ENCODE measurements around the gene GP1BA.

Gene GP1BA

DNA sequence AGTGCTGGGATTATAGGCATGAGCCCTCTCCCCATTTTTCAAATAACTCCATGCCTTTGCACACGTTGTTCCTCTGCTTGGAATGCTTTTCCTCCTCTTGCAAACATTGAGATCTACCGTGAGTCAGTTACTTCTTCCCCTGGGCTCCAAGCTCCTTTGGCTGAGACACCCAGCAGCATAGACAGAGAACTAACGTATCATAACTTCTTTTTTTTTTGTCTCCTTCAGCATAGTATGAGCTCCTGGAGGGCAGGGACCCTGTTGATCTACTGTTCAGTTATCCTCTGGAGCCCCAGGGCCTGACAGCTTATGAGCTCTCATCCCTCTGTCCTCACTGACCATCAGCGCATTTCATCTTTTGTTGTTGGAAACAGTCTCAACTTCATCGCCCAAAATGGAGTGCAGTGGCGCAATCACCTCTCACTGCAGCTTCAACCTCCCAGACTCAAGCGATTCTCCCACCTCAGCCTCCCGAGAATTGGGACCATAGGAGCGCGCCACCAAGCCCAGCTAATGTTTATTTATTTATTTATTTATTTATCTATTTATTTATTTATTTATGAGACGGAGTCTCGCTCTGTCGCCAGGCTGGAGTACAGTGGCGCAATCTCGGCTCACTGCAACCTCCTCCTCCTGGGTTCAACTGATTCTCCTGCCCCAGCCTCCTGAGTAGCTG is 33.4 kb downstream of the GP1BA start:
- TF ChIP-seq, protein P1, sequence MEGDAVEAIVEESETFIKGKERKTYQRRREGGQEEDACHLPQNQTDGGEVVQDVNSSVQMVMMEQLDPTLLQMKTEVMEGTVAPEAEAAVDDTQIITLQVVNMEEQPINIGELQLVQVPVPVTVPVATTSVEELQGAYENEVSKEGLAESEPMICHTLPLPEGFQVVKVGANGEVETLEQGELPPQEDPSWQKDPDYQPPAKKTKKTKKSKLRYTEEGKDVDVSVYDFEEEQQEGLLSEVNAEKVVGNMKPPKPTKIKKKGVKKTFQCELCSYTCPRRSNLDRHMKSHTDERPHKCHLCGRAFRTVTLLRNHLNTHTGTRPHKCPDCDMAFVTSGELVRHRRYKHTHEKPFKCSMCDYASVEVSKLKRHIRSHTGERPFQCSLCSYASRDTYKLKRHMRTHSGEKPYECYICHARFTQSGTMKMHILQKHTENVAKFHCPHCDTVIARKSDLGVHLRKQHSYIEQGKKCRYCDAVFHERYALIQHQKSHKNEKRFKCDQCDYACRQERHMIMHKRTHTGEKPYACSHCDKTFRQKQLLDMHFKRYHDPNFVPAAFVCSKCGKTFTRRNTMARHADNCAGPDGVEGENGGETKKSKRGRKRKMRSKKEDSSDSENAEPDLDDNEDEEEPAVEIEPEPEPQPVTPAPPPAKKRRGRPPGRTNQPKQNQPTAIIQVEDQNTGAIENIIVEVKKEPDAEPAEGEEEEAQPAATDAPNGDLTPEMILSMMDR (IDR thresholded peaks at IDR 0.05; ENCODE audit: insufficient read depth, low read length, missing control alignments): no peak
- POLR2A ChIA-PET: interaction anchor here (0.7 to 9.7 kb wide), 7 partner anchors 8 to 56 kb away, joined by 3 to 119 read pairs (median 9); partner anchors contain the start of genes ENO3, KIF1C, PFN1 and RNF167
- H3K4me3 ChIP-seq (ENCODE audit: low read depth, low read length): no peak overlapping the region
- CTCF ChIA-PET: interaction anchor here (0.9 to 3.6 kb wide), 7 partner anchors 9 to 57 kb away, joined by 3 to 19 read pairs (median 11); partner anchors contain the start of genes CAMTA2, ENO3, RNF167 and SLC25A11
- no peak for DNase-seq (ENCODE audit: low read depth, low spot score)

DNA sequence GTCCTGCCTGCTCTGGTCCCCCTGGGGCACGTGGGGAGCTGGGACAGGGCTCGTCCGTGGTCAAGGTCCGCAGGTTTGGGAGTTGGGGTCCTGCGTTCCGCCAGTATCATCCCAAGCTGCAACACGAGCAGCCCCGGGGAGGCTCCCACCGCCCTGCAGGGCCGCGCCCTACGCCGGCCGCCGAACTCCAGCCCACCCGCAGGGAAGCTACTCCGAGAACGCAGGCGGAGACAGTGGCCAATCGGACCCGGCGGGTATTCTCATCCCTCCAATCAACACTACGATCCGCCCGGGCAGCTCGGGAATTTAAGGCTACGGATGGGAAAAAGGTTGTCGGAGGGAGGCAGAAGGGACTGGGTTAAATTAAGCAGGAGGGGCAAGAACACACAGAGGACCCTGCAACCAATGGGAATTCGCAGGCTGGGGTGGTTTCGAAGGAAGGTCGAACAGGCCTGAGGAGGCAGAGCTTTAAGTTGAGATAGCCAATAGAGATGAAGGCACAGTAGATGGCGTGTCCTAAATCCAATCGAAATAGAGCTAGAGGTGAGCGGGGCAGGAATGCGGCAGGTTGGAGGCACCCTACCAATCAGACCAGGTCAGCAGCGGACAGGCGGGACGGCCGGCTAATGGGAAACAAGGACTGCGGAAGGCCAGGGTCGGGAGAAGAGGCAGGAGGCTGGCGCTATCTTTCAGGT is 34.9 kb downstream of the GP1BA start:
- peak overlapping the region; percentile 81 for H3K4me3 ChIP-seq (ENCODE audit: low read depth, low read length)
- POLR2A ChIA-PET: interaction anchor here (1.1 to 9.7 kb wide), 9 partner anchors 10 to 177 kb away, joined by 3 to 119 read pairs (median 7); partner anchors contain the start of genes CAMTA2, ENO3, KIF1C and PFN1
- DNase-seq (ENCODE audit: low read depth, low spot score): peak; percentile 99
- CTCF ChIA-PET: interaction anchor here (1.3 to 3.6 kb wide), 7 partner anchors 11 to 58 kb away, joined by 3 to 19 read pairs (median 11); partner anchors contain the start of genes CAMTA2 and ENO3
- TF ChIP-seq, protein P1 (IDR thresholded peaks at IDR 0.05; ENCODE audit: insufficient read depth, low read length, missing control alignments): no peak

DNA sequence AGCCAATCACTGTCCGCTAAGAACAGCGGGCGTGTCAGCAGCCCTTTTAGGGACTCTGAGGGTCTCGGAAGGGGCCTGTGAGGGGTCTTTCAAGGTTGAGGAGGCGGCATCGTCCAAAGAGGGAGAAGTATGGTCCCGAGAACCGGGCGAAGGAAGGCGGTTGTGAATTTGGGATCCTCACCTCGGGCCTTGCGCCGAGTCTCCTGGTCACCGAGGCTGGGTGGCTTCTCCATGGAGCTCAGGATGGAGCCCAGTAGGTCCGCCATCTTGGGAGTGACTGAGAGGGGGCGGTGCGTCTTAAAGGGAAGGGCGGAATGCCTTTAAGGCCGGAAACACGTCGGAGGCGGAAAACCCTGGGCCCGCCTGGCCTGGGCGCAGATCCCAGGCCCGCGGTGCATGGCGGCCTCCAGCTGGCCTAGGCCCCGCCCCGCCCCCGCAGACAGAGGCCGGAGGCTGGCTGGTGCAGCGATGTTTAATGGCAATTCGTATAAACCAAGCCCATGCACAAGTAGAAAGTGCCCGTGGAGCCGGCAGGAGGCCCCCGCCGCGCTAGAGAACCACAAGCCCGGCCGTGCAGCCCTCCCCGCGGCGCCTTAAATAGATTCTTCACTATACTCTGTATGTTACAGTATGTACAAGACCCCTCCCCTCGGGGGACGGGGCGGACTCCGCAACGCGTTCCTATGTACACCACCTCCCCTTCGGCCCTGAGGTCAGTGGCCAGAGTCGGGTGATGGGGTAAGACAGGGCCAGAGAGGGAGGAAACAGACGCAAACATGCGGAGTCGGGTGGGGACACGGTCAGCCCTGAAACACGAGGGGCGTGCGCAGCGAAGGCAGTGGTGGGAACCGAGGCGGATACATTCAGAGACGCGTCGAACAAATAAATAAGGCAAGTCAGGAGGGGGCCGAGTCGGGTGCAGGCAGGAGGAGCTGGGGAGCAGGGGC is 35.7 kb downstream of the GP1BA start, which contains the start of gene SPAG7:
Gene SPAG7 (minus strand): TSS at position 279 of the 947 bp plus-strand sequence. CDS start 13 bp downstream, at position 266.
- ChIA-PET CTCF (interaction anchor here (1.3 to 3.6 kb wide), 7 partner anchors 10 to 59 kb away, joined by 3 to 19 read pairs (median 11); partner anchors contain the start of genes CAMTA2 and ENO3), POLR2A (interaction anchor here (1.2 to 9.7 kb wide), 7 partner anchors 10 to 59 kb away, joined by 4 to 119 read pairs (median 9); partner anchors contain the start of genes CAMTA2, ENO3, PFN1 and RNF167)
- TF ChIP-seq, protein P1 (IDR thresholded peaks at IDR 0.05; ENCODE audit: insufficient read depth, low read length, missing control alignments): no peak

DNA sequence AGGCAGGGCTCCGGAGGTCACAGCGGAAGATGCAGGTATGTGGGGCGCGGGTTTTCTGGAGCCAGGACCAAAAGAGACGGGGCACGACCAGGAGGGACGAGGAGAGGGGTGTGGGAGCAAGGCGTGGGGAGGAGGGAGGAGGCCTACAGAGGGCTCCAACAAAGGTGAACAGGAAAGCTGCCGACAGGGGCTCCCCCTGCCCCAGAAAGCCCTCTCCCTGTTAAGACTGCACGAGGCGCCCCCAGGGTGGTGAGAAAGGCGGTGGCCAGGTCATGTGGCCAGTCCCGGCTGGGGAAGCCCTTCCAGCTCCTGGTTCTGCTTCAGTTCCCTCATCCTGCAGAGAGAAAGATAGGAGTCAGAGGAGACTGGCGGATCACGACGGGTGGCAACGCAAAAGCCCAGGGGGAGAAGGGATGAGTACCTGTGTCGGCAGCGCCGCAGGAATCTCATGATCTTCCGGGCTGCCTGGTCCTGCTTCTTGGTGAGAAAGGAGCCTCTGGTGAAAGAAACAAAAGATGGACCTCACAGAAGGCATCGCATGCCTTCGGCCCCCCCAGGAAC is 36.5 kb downstream of the GP1BA start:
- POLR2A ChIA-PET: interaction anchor here (1.2 to 9.7 kb wide), 5 partner anchors 16 to 60 kb away, joined by 6 to 119 read pairs (median 61); partner anchors contain the start of genes ENO3, PFN1, RNF167 and SLC25A11
- no peak for DNase-seq (ENCODE audit: low read depth, low spot score)
- peak overlapping the region; percentile 81 for H3K4me3 ChIP-seq (ENCODE audit: low read depth, low read length)
- CTCF ChIA-PET: interaction anchor here (3.1 to 3.8 kb wide), 3 partner anchors 12 to 60 kb away, joined by 13 to 54 read pairs (median 19); partner anchors contain the start of gene CAMTA2
- TF ChIP-seq, protein P1 (IDR thresholded peaks at IDR 0.05; ENCODE audit: insufficient read depth, low read length, missing control alignments): no peak

More for the DNA sequence above, 35.7 kb downstream of the GP1BA start, which contains the start of gene SPAG7:
- H3K4me3 ChIP-seq (ENCODE audit: low read depth, low read length): peak within 1 kb of the TSS; percentile 81
- peak; percentile 90 for DNase-seq (ENCODE audit: low read depth, low spot score)

DNA sequence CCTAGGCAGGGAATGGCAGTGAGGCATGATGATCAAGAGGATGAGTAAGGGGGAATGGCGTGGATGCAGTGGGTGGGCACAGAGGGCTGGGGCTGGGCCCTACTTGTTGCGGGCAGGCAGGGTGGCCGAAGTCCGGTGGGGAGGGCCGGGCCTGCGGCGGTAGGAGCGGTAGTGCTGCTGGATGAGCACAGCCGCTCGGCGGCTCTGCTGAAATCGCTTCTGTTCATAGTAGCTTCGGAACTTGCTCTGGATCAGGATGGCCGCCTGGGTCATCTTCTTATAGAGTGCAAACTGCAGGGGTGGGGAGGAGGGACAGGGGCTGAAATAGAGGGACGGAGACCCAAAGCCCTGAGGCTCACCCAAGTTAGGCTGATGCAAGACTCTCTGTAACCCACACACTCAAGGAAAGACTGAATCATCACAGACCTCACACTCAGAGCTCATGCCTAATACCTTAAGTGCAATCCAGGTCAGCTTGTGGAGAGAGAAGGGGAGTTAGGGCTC is 37.0 kb downstream of the GP1BA start:
- TF ChIP-seq, protein P1 (IDR thresholded peaks at IDR 0.05; ENCODE audit: insufficient read depth, low read length, missing control alignments): no peak
- ChIA-PET POLR2A (interaction anchor here (0.7 to 9.7 kb wide), 5 partner anchors 16 to 29 kb away, joined by 3 to 119 read pairs (median 61); partner anchors contain the start of genes CAMTA2, ENO3, PFN1 and RNF167), CTCF (interaction anchor here (1.3 to 3.8 kb wide), 3 partner anchors 11 to 18 kb away, joined by 3 to 54 read pairs (median 17); partner anchors contain the start of gene CAMTA2)
- DNase-seq (ENCODE audit: low read depth, low spot score): peak; percentile 78
- peak overlapping the region; percentile 81 for H3K4me3 ChIP-seq (ENCODE audit: low read depth, low read length)

Data from AG04449 (cell line).